ENCODE results near the gene SLC25A26.
"Not testable (repeated sequence)": the region's sequence is repeated elsewhere in the genome, so short reads cannot be mapped to it uniquely, and the experiment has no call there.

SLC25A26 gene

DNA sequence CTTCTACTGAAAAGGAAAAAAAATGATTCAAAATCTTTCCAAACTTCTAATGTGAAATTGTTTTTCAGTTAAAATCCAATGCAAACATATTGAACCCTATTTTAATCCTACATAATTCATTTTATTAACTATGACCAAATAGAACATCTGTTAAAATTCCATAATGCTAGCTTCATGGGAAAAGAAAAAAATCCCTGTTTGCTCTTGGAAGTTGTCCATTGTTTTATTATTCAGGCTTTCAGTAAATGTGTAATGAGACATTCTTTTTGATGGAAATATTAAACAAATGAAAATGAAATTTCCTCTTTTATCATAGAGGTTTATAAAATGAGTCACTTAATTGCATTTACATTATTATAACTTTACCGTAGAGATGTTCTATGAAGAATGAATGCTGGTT, 49.5 kb downstream of the SLC25A26 start:
- DNase-seq (ENCODE audit: low spot score), result no peak

GRCh38 chr3:66270701-66271100, 49.9 kb downstream of the SLC25A26 start:
- no peak for DNase-seq (ENCODE audit: low spot score)

DNA sequence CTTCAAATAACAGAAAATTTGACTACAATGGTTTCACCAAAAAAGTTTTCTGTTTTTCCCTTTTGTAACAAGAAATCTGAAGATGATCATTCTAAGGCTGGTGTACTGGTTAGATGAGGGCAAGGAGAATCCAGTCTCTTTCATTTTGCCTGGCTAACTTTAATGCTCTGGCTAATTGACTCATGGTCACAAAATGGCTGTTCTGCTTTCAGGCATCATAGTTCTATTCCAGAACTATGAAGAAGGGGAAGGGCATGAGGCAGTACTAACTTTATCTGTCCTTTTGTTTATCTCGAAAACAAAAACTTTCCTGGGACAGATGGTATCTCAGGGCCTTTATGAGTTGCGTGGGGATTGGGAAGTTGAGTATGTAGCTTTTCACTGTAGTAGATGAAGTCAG, 50.4 kb downstream of the SLC25A26 start:
- no peak for DNase-seq (ENCODE audit: low spot score)

DNA sequence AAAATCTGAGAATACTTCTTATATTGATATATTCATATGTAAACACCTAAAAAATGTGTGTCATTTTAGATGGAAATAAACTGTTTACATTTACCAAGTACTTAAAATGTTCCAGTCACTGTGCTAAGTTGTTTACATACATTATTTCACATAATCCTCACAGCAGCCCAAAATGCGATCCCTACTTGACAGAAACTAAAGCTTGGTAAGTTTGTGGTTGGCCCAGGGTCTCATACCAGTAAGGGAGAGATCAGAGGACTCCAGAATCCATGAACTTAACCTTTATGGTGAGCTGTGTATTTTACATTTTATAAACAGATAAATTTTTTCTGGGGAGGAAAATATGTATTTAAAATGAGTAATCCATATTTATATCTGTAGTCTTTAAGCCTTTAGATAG, 51.2 kb downstream of the SLC25A26 start:
- DNase-seq (ENCODE audit: low spot score), result no peak

DNA sequence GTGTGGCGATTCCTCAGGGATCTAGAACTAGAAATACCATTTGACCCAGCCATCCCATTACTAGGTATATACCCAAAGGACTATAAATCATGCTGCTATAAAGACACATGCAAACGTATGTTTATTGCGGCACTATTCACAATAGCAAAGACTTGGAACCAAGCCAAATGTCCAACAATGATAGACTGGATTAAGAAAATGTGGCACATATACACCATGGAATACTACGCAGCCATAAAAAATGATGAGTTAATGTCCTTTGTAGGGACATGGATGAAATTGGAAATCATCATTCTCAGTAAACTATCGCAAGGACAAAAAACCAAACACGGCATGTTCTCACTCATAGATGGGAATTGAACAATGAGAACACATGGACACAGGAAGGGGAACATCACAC, 54.0 kb downstream of the SLC25A26 start:
- not testable (repeated sequence) for DNase-seq (ENCODE audit: low spot score)

DNA sequence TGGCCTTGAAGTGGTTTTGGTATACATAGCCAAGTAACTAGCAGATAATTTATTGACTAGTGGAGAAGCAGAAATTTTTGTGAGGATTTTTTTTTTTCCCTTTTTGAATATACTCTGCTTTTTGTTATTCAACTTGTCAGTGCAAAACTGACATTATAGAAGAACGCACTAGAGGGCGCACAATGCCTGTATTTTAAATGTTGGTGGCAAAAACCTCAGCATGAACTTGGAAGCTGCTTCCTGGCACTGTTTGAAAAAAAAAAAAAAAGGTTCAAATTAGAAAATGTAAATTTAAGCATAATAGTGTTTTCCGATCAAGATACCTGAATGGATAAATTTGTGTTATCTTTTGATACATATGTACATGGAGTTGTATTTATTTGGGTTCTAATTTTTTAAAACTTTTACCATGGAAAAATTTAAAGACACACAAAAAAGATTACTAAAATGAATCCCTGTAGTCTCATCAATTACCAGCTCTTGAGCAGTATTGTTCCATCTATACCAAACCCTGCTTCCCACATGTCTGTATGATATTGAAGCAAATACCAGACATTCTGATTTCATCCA, 56.0 kb downstream of the SLC25A26 start:
- peak; percentile 76 for DNase-seq (ENCODE audit: low spot score)

DNA sequence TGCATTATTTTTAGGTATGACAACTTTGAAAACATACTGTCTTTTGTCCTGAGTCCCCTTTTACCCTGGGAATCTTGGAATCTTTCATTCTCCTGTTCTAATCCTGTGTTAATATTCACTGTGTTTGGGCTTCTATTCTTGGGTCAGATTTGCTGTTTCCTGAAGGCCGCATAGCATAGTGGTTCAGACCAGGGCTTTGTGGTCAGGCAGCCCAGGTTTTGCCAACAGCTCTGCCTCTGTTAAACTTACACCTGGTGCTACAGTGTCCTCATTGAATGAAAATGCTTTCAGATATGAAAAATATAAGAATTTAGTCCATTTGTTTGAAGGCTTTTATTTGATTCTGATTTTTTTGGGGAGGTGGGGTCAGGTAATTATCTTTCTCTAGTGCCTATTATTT, 58.4 kb downstream of the SLC25A26 start:
- no peak for DNase-seq (ENCODE audit: low spot score)

GRCh38 chr3:66280304-66280703, 59.5 kb downstream of the SLC25A26 start:
- DNase-seq (ENCODE audit: low spot score), result no peak

DNA sequence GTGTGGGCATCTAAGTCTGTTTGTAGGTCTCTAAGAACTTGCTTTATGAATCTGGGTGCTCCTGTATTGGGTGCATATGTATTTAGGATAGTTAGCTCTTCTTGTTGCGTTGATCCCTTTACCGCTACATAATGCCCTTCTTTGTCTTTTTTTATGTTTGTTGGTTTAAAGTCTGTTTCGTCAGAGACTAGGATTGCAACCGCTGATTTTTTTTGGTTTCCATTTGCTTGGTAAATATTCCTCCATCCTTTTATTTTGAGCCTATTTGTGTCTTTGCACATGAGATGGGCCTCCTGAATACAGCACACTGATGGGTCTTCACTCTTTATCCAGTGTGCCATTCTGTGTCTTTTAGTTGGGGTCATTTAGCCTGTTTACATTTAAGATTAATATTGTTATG, 71.1 kb downstream of the SLC25A26 start:
- not testable (repeated sequence) for DNase-seq (ENCODE audit: low spot score)

DNA sequence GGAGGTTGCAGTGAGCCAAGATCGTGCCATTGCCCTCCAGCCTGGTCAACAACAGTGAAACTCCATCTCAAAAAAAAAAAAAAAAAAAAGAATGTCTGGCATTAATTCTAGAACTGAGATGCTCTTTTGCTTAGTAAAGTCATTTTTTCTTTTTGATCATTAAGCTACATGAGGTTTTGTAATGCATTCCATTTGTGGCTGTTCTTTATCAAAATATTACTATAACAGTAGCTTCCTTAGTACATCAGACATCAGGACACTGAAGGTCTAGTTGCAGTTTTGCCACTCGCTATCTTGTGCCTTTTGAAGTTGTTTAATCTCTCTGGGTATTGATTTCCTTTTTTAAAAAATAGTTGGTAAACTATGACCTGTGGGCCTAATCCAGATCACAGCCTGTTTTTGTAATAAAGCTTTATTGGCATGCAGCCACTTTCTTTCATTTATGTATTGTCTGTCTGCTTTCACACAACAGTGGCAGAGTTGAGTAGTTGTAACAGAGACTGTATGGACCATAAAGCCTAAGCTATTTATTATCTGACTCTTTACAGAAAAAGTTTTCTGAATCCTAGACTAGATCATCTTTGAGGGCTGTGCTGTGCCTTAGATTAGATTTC, 76.6 kb downstream of the SLC25A26 start:
- no peak for DNase-seq (ENCODE audit: low spot score)

DNA sequence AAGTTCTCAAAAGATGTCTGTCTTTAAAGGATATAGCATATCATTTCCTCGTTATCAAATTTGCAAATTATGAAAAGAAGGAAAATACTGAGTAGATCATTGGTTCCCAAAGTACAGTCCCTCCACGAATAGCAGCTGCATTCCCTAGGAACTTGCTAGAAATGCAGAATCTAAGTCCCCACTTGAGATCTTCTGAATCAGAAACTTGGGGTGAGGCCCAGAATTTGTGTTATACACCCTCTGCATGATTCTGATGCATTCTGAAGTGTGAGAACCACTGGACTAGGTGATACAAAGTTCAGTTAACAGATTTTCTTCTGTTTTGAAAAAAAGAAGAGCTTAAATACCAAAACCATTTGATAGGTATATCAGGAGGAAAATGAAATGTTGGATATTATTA, 77.1 kb downstream of the SLC25A26 start:
- DNase-seq (ENCODE audit: low spot score), result no peak

GRCh38 chr3:66298591-66298990, 77.8 kb downstream of the SLC25A26 start:
- DNase-seq (ENCODE audit: low spot score), result no peak

GRCh38 chr3:66299085-66299484, 78.3 kb downstream of the SLC25A26 start:
- DNase-seq (ENCODE audit: low spot score), result not testable (repeated sequence)

DNA sequence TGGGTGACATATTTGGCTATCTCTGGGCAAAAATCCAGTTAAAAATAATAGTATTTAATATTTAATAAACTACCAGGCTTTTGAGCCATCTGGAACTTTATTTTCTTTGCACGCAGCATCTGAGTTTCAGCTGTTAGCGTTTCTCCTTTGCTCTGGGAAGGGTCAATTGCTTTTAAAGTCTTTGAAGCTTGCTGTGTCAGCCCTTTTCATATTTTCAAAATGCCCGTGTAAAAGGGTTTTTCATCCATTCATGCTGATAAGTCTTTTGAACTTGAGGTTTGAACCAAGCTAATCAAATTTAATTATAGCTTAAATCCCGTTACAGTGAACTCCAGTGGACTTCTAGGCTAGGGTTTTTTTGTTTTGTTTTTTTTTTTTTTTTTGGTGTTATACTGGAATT, 79.1 kb downstream of the SLC25A26 start:
- no peak for DNase-seq (ENCODE audit: low spot score)

GRCh38 chr3:66302288-66302687, 81.5 kb downstream of the SLC25A26 start:
- peak; percentile 77 for DNase-seq (ENCODE audit: low spot score)

DNA sequence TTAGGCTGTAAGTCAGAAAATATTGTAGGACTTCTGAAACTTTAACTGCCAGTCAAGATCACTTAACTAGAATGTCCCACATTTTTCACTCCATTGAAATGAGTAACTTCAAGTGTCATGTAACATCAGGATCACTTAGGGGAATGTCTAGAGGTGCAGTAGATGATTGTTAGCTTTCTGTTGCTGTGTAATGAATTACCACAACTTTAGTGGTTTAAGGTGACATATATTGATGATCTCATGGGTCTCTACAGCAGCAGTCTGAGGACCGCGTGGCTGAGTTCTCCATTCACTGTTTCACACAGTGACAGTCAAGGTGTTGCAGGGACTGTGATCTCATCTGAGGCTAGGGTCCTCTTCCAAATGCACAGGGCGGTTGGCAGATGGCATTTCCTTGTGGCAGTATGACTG, 82.7 kb downstream of the SLC25A26 start:
- peak; percentile 69 for DNase-seq (ENCODE audit: low spot score)

- DNase-seq (ENCODE audit: low spot score), result no peak
Measured at GRCh38 chr3:66304293-66304692, 83.5 kb downstream of the SLC25A26 start.

- DNase-seq (ENCODE audit: low spot score), result not testable (repeated sequence)
Measured at GRCh38 chr3:66306086-66306485, 85.3 kb downstream of the SLC25A26 start.

DNA sequence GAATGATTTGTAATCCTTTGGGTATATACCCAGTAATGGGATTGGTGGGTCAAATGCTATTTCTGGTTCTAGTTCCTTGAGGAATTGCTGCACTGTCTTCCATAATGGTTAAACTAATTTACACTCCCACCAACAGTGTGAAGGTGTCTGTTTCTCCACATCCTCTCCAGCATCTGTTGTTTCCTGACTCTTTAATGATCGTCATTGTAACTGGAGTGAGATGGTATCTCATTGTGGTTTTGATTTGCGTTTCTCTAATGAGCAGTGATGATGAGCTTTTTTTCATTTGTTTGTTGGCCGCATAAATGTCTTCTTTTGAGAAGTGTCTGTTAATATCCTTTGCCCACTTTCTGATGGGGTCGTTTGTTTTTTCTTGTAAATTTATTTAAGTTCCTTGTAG, 86.2 kb downstream of the SLC25A26 start:
- peak; percentile 32 for DNase-seq (ENCODE audit: low spot score)

DNA sequence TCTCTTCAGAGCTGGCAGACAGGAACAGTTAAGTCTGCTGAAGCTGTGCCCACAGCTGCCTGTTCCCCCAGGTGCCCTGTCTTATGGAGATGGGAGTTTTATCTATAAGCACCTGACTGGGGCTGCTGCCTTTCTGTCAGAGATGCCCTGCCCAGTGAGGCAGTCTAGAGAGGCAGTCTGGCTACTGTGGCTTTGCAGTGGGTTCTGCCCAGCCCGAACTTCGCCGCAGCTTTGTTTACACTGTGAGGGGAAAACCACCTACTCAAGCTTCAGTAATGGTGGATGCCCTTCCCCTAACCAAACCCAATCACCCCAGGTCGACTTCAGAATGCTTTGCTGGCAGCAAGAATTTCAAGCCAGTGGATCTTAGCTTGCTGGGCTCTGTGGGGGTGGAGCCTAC, 91.2 kb downstream of the SLC25A26 start:
- DNase-seq (ENCODE audit: low spot score), result peak; percentile 40

- DNase-seq (ENCODE audit: low spot score), result no peak
Measured at GRCh38 chr3:66314455-66314854, 93.7 kb downstream of the SLC25A26 start.

DNA sequence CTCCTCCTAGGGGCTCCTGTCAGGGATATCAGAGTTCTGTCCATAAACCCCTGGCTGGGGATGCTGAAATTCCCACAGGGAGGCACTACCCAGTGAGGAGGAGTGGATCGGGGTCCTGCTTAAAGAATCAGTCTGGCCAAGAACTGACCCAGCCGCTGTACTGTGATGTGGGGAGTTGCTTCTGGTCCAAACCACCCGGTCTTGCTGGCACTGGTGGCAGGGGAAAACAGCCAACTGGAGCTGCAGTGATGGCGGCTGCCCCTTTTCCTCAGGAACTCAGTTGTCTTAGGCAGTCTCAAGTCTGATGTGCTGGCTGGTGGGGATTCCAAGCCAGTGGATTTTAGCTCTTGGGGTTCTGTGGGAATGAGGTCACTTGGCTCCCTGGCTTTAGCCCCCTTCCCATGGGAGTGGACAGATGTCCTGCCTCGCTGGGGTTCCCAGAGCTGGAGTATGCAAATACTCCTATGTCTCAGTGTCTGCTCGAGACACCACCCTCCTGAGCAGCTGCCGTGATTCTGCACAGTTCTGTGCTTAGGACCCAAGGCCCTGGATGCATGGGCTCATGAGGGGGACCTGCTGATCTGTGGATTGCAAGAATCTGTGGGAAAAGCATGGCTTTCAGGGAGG, 97.1 kb downstream of the SLC25A26 start:
- no peak for DNase-seq (ENCODE audit: low spot score)

DNA sequence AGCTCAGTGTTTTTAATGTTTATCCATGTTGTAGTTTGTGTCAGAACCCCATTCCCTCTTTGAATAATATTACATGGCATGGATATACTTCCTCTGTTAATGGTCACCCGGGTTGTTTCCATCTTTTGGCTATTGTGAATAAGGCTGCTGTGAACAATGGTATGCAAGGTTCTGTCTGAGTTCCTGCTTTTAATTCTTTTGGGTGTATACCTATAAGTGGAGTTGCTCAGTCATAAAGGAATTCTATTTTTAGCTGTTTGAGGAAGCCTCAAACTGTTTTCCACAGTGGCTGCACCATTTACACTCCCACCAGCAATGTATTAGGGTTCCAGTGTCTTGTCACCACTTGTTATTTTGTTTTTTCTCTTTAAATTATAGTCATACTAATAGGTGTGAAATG, 99.6 kb downstream of the SLC25A26 start:
- DNase-seq (ENCODE audit: low spot score), result no peak

DNA sequence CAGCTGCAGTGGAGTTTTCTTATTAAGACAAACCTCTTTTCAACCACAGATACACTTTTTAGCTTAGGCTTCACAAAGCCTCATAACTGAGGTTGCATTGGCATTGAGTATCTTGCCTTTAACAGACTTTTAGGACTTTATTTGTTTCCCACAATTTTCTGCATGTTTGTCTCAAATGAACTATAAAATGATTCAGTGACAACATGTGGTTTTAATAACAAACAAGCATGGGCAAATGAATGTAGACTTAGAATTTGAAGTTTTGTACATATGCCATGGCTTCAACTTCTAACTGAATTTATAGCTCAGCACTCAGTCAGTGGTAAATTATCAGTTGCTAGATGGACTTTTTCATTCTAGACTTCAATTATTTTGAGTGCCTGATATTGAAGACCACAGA, 101.6 kb downstream of the SLC25A26 start:
- DNase-seq (ENCODE audit: low spot score), result no peak

All from CD4-positive, alpha-beta T cell treated with Interleukin-15 for 4 hours (primary cell).